Measurements from ENCODE around the gene DGCR6L.
"Not testable (repeated sequence)": the region's sequence is repeated elsewhere in the genome, so short reads cannot be mapped to it uniquely, and the experiment has no call there.

The DGCR6L gene

DNA sequence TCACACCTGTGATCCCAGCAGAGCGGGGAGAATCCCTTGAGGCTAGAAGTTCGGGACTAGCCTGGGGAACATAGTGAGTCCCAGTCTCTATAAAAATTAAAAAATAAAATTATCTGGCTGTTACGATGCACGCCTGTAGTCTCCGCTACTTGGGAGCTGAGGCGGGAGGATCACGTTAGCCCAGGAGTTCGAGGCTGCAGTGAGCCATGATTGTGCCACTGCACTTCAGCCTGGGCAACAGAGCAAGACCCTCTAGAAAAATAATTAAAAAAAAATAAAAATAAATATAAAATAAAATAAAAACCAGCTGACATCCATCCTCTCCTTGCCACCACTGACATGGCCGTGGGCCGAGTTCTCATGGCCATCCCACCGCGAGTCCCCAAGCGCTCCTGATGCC, 44.0 kb downstream of the DGCR6L start:
- DNase-seq (ENCODE audit: low read depth), result no peak

DNA sequence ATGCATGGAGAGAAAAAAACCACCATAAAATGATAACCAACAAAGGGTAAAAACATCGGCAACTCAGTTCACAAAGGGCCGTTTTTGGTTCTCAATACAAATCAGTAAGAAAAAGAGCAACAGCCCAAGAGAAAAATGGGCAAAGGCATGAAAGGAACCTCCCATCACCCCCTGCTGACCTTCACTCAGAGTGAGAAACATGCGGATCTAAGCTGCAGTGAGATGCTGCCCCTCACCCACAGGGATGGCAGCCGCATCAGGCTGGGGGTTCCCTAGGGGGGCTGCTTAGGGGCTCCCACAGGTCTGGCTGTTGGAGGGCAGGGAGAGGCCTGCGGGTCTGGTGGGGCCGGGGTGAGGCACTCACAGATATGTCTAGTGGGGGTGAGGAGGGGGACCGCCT, 44.5 kb downstream of the DGCR6L start:
- not testable (repeated sequence) for DNase-seq (ENCODE audit: low read depth)

DNA sequence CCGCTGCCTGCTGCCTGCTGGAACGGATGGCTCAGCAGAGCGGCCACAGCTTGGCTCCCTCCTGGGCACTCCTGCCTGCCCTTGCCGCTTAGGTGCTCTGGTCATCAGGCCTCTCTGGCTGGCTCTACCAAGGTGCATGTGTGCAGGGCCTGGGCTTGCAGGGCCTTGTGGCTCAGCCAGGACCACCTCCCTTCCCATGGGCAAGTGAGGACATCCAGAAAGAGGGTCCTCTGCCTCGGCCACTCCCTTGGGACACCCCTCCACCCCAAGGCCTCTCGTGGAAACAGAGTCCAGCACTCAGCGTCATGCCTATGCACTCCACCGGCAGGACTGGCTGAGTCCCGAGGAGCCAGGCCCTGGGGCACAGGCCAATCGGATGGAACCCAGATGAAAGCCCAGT, 45.5 kb downstream of the DGCR6L start:
- DNase-seq (ENCODE audit: low read depth), result not testable (repeated sequence)

DNA sequence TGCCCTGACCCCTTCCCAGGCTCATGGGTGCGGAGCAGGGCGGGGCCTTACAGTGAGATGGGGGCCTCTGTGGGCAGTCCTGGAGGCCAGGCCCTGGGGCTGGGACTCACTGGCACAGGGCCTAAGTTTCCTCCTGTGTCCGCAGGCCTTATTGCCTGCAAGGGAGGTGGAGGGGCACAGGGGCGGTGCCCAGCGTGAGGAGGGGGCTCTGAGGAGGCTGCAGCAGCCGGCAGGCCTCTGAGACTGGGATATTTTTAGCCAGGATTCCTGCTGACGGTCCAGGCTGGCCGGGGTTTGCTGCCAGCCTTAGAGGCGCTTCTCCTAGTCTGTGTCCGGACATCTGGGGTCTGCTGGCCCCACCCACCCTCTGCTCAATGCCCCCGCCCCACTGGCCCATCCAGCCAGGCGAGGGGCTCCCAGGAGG, 46.1 kb downstream of the DGCR6L start:
- DNase-seq (ENCODE audit: low read depth), result no peak

DNA sequence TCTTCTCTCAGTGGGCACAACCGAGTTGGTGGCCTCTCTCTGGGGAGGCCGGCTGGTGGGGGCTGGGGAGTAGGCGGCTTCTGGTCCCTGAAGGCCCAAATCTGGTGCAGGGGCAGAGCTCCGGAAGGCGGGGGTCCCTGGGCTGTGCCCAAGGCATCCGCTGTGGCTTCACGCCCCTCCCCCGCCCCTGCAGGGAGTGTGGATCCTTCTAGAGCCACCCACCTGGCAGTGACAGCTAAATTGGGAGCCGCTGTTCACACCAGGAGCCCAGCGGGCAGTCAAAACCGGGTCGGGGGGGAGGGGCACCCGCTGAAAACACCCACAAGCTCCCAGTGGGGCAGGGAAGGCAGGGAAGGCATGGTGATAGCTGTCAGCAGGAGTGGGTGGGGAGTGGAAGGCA, 47.2 kb downstream of the DGCR6L start:
- DNase-seq (ENCODE audit: low read depth), result no peak

DNA sequence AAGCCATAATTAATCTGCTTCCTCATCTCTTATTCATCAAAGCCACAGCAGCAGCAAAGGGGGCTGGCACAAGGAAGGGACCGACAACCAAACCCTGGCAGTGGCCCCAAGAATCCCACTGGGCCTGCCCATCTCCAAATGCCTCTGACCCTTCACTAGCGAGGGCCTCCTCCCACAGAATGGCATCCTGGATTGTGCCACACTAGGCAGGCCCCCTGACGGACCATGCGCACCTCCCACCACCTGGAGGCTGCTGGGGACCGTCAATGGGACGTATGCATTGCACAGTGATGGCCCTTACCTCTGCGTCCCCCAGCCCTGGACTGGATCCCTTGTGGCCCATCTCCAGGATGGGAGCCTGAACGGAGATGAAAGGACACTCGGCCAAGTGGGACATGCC, 47.7 kb downstream of the DGCR6L start:
- no peak for DNase-seq (ENCODE audit: low read depth)

DNA sequence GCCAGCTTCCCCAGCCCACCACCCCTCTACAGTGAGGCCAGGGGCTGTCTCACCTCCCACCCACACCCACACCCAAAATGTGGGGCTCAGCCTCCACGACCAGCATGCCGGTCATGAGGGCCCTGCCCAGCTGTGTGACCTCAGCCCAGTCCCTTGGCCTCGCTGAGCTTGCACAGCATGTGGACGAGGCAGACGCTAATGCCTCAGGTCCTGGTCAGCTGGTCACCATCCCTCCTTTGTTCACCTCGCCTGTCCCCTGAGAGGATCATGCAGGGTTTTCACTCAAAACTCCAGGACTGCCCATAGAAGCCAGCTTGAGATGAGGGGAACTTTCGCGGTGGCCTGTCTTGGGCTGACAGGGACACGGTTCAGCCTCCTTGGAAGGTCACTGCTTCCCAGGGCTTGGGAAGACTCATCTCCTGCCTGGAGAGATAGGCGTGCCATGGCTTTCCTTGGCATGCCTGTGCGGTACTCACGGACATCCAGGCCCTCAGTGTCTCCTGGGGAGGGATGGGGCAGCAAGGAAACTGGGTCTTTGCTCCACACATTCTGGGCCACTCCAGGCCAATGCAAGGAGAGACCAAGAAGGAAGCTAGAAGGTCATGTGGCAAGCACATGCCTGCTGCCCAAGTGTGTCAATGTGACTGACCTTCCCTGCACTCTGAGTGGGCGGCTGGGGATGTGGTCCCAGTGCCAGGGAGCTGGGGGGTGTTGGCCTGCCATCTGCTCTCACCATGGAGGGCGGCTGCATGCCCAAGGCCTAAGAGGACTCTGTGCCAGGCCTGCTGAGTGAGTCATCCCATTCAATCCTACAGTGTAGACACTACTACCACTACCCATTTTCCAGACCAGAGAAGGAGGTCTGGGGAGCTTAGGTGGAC, 48.5 kb downstream of the DGCR6L start:
- no peak for DNase-seq (ENCODE audit: low read depth)

DNA sequence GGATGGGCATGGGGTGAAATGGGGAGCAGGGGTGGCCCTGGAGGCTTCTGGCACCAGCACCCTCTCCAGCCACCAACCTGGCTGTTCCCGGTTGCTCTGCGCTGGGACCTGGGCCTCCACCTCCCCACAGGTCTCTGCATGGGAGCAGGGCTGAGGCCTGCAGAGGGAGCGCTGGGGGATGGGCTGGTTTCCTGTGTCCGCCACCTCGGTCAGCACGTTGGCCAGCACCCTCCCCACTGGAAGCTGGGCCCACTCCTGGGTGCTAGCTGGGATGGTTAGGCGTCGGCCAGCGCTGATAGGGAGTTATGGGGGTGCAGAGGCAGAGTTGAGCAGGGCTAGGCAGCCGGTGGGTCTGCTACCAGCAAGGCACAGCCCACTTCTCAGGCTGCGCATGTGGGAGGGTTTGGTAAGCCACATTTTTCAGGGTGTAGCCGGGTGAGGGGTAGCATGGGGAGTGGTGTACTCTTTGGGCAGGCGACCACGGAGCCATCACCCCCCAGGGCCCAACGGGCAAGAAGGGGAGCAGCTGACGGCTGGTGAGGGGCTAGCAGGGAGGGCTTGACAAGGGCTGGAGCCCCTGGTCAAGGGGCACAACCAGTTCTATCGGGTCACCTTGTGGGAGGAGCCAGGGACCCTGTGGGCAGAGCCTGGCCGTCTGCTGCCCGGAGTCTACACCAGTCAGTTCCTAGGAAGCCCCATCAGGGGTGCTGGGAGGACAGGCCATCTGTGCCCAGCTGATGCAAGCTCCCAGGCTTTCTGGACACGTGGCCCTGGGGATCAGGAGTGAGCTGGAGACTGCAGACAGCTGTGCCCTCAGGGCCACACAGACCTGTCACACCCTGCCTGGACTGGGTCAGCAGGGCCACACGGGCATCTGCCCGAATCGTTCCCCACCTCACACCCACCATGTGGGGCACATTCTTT, 49.4 kb downstream of the DGCR6L start:
- not testable (repeated sequence) for DNase-seq (ENCODE audit: low read depth)

DNA sequence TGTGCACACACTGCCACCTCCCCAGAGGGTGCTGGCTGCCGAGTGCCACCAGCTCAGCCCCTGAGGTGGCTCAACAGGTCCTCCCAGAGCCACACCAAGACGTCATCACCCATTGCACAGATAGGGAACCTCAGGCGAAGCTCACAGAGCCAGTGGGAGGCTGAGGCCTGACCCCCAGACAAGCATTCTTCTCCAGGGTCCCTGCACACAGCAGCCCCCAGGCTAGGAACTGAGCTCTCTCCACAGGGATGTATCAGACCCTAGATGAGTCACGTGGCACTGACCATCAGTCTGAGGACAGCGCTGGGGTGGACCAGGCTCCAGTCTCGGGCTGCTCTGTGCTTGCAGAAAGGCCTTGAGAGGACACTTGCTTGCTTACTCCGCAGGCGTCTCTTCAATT, 50.2 kb downstream of the DGCR6L start:
- DNase-seq (ENCODE audit: low read depth), result not testable (repeated sequence)

DNA sequence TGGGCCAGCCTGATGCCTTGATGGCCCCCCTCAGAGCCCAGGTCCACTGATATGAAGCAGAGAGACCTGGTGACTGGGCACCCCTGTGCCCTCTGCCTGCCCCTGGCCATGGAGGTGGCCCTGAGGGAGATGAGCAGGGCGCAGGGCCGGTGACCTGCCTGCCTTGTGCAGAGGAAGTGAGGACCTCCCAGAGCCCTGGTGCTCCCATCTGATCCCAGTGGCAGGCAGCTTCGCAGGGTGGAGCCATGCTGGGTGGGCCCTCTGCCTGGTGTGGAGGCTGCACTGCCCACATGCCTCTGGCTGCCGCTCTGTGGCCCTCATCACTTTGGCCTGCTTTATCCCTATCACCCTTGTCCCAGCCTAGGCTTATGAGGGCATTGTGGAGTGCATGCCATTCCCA, 50.7 kb downstream of the DGCR6L start:
- not testable (repeated sequence) for DNase-seq (ENCODE audit: low read depth)

DNA sequence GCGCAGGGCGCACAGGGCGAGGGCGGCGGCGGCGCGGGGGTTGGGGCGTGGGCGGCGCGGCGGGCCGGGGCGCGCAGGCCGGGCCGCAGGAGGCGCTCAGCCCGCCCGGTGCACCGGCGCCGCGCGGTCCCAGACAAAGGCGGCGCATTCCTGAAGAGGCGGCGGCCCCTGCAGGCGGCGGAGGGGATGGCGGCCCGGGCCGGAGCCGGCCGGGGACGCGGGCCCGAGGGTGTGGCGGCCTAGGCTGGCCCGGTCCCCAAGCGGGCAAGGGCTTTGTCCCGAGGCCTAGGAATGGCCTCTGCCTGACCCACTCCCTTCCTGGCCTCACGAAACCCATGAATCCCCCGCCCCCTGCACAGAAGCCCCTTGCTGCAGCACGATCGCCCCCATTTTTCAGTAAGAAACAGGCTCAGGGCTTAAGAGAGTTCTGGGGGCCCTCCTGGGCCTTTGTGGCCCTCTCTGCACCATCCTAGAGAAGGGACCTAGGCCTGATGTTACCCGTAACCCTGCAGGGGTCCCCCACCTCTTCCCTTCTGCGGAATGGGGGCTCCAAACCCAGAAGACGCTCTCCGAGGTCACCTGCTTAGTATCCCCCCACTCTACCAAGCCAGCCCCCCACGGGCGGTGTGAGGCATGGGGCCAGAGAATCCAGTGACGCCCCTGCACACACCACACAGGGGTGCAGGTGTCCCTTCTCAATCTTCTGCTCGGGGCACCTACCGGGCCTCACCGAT, 51.4 kb downstream of the DGCR6L start, which contains the start of gene RTN4R:
RTN4R (minus strand) TSS at position 40 of the 734 bp plus-strand sequence. CDS start 226 bp downstream, outside the sequence.
- no peak for DNase-seq (ENCODE audit: low read depth)

DNA sequence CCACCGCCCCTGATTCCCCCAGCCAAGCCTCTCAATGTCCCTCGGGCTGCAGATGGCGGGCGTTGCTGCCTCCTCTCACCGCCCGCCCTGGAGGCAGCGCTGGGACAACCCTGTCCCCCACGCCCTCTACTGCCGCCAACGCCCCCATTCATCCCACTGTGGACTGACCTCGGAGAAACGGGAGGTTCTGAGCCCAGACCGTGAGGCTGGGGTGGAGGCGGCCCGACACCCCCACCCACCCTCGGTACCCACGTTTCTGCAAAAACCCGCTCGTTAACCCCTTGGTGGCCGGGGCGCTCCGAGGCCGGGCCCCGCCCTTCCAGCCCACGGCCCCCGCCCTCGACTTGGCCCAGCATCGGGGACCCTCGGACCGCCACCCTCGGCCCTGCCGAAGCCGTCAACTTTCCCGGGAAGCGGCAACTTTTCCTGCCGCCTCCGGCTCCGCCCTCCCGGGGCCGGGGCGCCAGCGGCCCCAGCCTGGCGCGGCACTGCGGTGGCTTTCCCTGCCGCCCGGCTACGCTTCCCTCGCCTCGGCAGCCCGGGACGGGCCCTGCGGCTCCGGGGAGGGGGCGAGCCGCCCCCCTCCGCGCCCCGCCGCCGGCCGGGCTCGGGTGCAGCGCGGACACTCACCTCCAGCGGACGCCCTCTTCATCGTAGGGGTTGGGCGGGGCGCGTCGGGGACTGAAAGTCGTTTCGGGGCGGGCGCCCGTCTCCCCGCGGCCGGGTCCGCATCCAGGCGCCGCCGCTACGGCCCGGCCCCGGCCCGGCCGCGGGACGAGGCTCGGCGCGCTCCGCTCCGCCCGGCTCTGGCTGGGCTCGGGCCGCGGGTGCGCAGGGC, 52.2 kb downstream of the DGCR6L start:
- DNase-seq (ENCODE audit: low read depth), result no peak

DNA sequence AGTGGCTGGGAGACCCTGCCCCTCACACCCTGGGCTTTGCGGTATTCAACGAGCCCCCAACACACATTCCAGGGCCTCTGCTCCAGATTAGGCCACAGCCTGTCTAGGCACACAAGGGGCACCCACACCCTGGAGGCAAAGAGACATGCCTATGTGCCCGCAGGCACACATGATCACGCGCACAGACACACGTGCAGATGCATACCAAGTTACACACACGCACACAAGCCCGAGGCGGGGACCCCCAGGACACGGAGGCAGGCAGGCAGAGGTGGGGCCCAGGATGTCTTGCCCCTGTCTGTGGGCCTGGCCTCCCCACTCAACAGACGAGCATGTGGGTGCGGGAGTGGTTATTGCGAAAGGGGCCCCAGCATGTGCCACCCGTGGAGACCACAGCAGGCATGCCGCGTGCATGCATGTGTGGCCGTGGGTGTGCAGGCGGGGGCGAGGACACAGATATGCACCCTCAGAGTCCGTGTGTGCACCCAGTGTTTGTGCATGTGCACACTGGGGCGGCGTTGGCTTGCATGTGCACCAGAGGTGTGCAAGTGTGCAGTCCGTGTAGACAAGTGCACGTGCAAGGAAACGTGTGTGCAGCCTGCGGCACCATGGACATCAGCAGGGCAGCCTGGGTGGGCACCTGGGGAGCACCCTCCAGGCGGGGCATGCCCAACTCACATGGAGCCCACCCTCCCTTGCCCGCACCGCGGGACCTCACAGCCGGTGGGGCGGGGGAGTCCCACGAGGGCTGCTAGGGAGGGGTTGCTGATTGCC, 53.0 kb downstream of the DGCR6L start:
- not testable (repeated sequence) for DNase-seq (ENCODE audit: low read depth)

DNA sequence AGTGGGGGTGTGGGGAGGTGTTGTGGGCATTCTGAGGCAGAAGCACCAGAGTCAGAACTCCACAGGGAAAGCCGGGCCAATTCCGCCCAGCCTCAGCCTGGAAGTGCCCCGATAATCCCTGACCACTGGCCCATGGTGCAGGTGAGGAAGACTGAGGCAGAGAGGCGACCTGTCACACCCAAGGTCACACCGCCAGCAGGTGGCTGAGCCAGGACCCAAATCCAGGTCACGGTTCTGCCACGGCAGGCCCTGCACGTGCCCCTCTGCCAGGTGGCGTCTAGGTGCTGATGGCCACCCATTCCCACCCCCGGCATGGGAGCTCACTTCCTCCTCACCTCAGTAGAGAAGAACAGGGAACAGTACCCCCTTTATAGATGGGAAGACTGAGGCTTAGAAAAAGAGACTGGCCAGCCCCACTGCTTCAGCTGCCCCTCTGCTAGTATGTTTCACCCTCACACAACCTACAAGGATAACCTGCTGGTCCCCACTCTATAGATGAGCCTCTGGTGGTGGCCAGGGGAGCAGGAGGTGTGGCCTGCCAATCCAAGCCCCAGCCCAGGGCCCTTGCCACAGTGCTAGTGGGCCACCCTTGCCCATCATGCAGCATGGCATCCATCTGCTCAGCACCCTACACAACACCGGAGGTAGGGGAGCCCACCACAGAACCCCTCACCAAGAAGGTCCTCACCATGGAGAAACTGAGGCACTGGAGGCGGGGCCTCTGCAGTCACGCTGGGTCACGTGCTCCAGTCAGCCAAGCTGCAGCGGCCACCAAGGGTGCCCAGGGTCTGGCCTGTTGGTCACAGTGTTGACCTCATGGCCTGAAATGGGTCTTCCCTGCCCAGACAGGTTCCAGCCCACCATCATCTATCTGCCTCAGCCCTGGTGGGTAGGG, 53.8 kb downstream of the DGCR6L start:
- DNase-seq (ENCODE audit: low read depth), result not testable (repeated sequence)

DNA sequence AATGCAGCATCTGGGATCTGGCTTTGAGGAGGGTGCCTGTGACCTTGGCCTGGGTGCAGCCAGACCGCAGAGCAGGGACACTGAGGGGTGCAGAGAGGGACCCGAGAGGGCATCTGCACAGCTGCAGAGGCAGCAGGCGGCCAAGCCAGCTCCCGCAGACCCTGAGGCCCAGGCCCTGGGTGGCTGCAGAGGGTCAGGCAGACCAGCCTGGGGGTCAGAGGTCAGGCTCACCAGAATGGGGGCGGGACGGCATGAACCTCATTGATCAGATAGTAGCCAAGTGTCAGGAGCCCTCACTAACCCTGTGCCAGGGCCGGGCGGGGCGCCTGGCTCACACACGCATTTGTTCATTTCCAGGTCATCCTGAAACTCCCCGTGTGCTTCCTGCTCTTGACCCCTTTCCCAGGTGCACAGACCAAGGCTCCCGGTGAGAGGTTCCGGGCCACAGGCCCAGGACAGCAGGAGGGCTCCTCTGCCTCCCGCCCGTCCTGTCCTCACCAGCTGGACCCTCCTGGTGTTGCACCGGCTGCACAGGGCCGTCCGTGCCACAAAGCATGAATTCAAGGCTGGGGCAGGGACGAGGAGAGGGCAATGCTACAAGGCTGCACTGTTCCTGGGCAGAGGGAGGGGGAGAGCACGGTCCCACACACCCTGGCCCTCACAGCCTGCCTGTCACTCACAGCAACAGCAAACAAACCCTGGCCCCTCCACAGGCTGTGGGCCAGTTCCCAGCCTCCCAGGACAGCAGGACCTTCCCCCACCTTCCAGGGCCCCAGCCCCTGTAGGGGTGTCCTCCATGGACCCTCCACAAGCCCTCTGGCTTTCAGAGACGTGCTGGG, 55.0 kb downstream of the DGCR6L start:
- no peak for DNase-seq (ENCODE audit: low read depth)
